ENCODE measurements around the gene MRPL33. TPM values are rescaled to one million over a fixed set of nuclear protein-coding genes. Genes with fewer than 3 reads are reported as not detected.

Gene MRPL33
- polyA plus RNA-seq (2013, experiment 1 of 2), result 102 TPM
- polyA plus RNA-seq (2013, experiment 2 of 2), result 124 TPM

- peaks cover 7% of the 10 kb centered on the region for H3K4me1 ChIP-seq (ENCODE audit: control insufficient read depth, insufficient read depth, low read length, poor library complexity, severe bottlenecking)
- H3K36me3 ChIP-seq (ENCODE audit: control insufficient read depth, insufficient read depth, low read length), result peaks cover 33% of the 10 kb centered on the region
- 0 to 1% methylated on average over 28 to 39 of the region's 48 CpGs for WGBS, 2 experiments (ENCODE audit: insufficient coverage in 2 of 2)
- no peaks in the 10 kb centered on the region for H3K9me3 ChIP-seq (ENCODE audit: control insufficient read depth, low read length)
- peak within 1 kb of the TSS; percentile 83 for H3K4me3 ChIP-seq (ENCODE audit: extremely low read depth, insufficient read depth, low read length, poor library complexity, severe bottlenecking)
- peak within 1 kb of the TSS; percentile 64 for H3K27ac ChIP-seq (ENCODE audit: low read depth, low read length, severe bottlenecking)
Observed at GRCh38 chr2:27771548-27772335, at the start of gene MRPL33. MRPL33 (plus strand) TSS chr2:27771719; CDS start chr2:27771778, 59 bp downstream.

GRCh38 chr2:27721884-27722485, 49.5 kb upstream of the MRPL33 start:
- H3K9me3 ChIP-seq (ENCODE audit: control insufficient read depth, low read length), result no peaks in the 10 kb centered on the region
- H3K4me1 ChIP-seq (ENCODE audit: control insufficient read depth, insufficient read depth, low read length, poor library complexity, severe bottlenecking), result peaks cover 33% of the 10 kb centered on the region
- H3K27ac ChIP-seq (ENCODE audit: low read depth, low read length, severe bottlenecking), result no peak overlapping the region
- no peak overlapping the region for H3K4me3 ChIP-seq (ENCODE audit: extremely low read depth, insufficient read depth, low read length, poor library complexity, severe bottlenecking)
- WGBS, 2 experiments (ENCODE audit: insufficient coverage in 2 of 2), result 82 to 86% methylated on average over 2 of the region's 2 CpGs
- no peaks in the 10 kb centered on the region for H3K36me3 ChIP-seq (ENCODE audit: control insufficient read depth, insufficient read depth, low read length)

- no peak overlapping the region for H3K4me3 ChIP-seq (ENCODE audit: extremely low read depth, insufficient read depth, low read length, poor library complexity, severe bottlenecking)
- H3K4me1 ChIP-seq (ENCODE audit: control insufficient read depth, insufficient read depth, low read length, poor library complexity, severe bottlenecking), result peaks cover 31% of the 10 kb centered on the region
- no peaks in the 10 kb centered on the region for H3K9me3 ChIP-seq (ENCODE audit: control insufficient read depth, low read length)
- no peak overlapping the region for H3K27ac ChIP-seq (ENCODE audit: low read depth, low read length, severe bottlenecking)
- no peaks in the 10 kb centered on the region for H3K36me3 ChIP-seq (ENCODE audit: control insufficient read depth, insufficient read depth, low read length)
- WGBS, 2 experiments (ENCODE audit: insufficient coverage in 2 of 2), result 37 to 58% methylated on average over 9 to 10 of the region's 11 CpGs
Observed at GRCh38 chr2:27723372-27724144, 48.0 kb upstream of the MRPL33 start.

- Histone ChIP-seq H3K4me1 (ENCODE audit: control insufficient read depth, insufficient read depth, low read length, poor library complexity, severe bottlenecking) (peaks cover 31% of the 10 kb centered on the region), H3K9me3 (ENCODE audit: control insufficient read depth, low read length) (no peaks in the 10 kb centered on the region), H3K36me3 (ENCODE audit: control insufficient read depth, insufficient read depth, low read length) (no peaks in the 10 kb centered on the region), H3K27ac (ENCODE audit: low read depth, low read length, severe bottlenecking) (no peak overlapping the region), H3K4me3 (ENCODE audit: extremely low read depth, insufficient read depth, low read length, poor library complexity, severe bottlenecking) (no peak overlapping the region)
- 84% methylated on average over 2 of the region's 3 CpGs; no CpG with 5 or more reads in 1 of the 2 experiments for WGBS, 2 experiments (ENCODE audit: insufficient coverage in 2 of 2)
Observed at GRCh38 chr2:27724191-27724590, 47.3 kb upstream of the MRPL33 start.

GRCh38 chr2:27724905-27725701, 46.4 kb upstream of the MRPL33 start:
- H3K9me3 ChIP-seq (ENCODE audit: control insufficient read depth, low read length), result no peaks in the 10 kb centered on the region
- no peak overlapping the region for H3K27ac ChIP-seq (ENCODE audit: low read depth, low read length, severe bottlenecking)
- no peak overlapping the region for H3K4me3 ChIP-seq (ENCODE audit: extremely low read depth, insufficient read depth, low read length, poor library complexity, severe bottlenecking)
- 42 to 57% methylated on average over 2 to 3 of the region's 5 CpGs for WGBS, 2 experiments (ENCODE audit: insufficient coverage in 2 of 2)
- H3K36me3 ChIP-seq (ENCODE audit: control insufficient read depth, insufficient read depth, low read length), result no peaks in the 10 kb centered on the region
- peaks cover 25% of the 10 kb centered on the region for H3K4me1 ChIP-seq (ENCODE audit: control insufficient read depth, insufficient read depth, low read length, poor library complexity, severe bottlenecking)

GRCh38 chr2:27727257-27727656, 44.3 kb upstream of the MRPL33 start:
- H3K9me3 ChIP-seq (ENCODE audit: control insufficient read depth, low read length), result no peaks in the 10 kb centered on the region
- WGBS, 2 experiments (ENCODE audit: insufficient coverage in 2 of 2), result 97 to 100% methylated on average over 2 to 4 of the region's 9 CpGs

GRCh38 chr2:27728081-27728858, 43.2 kb upstream of the MRPL33 start:
- WGBS, 2 experiments (ENCODE audit: insufficient coverage in 2 of 2), result 90 to 94% methylated on average over 3 of the region's 5 CpGs
- no peaks in the 10 kb centered on the region for H3K9me3 ChIP-seq (ENCODE audit: control insufficient read depth, low read length)
- no peak overlapping the region for H3K27ac ChIP-seq (ENCODE audit: low read depth, low read length, severe bottlenecking)
- H3K4me3 ChIP-seq (ENCODE audit: extremely low read depth, insufficient read depth, low read length, poor library complexity, severe bottlenecking), result no peak overlapping the region
- no peaks in the 10 kb centered on the region for H3K36me3 ChIP-seq (ENCODE audit: control insufficient read depth, insufficient read depth, low read length)
- peaks cover 15% of the 10 kb centered on the region for H3K4me1 ChIP-seq (ENCODE audit: control insufficient read depth, insufficient read depth, low read length, poor library complexity, severe bottlenecking)

More at GRCh38 chr2:27727257-27727656, 44.3 kb upstream of the MRPL33 start:
- H3K4me1 ChIP-seq (ENCODE audit: control insufficient read depth, insufficient read depth, low read length, poor library complexity, severe bottlenecking), result peaks cover 15% of the 10 kb centered on the region
- H3K27ac ChIP-seq (ENCODE audit: low read depth, low read length, severe bottlenecking), result no peak overlapping the region
- H3K36me3 ChIP-seq (ENCODE audit: control insufficient read depth, insufficient read depth, low read length), result no peaks in the 10 kb centered on the region
- H3K4me3 ChIP-seq (ENCODE audit: extremely low read depth, insufficient read depth, low read length, poor library complexity, severe bottlenecking), result no peak overlapping the region

- peaks cover 6% of the 10 kb centered on the region for H3K4me1 ChIP-seq (ENCODE audit: control insufficient read depth, insufficient read depth, low read length, poor library complexity, severe bottlenecking)
- no peak overlapping the region for H3K4me3 ChIP-seq (ENCODE audit: extremely low read depth, insufficient read depth, low read length, poor library complexity, severe bottlenecking)
- no peaks in the 10 kb centered on the region for H3K9me3 ChIP-seq (ENCODE audit: control insufficient read depth, low read length)
- no peak overlapping the region for H3K27ac ChIP-seq (ENCODE audit: low read depth, low read length, severe bottlenecking)
- 77 to 82% methylated on average over 1 to 4 of the region's 4 CpGs for WGBS, 2 experiments (ENCODE audit: insufficient coverage in 2 of 2)
- H3K36me3 ChIP-seq (ENCODE audit: control insufficient read depth, insufficient read depth, low read length), result no peaks in the 10 kb centered on the region
Observed at GRCh38 chr2:27729198-27729597, 42.3 kb upstream of the MRPL33 start.

GRCh38 chr2:27729614-27730013, 41.9 kb upstream of the MRPL33 start:
- H3K4me1 ChIP-seq (ENCODE audit: control insufficient read depth, insufficient read depth, low read length, poor library complexity, severe bottlenecking), result peaks cover 4% of the 10 kb centered on the region
- WGBS, 2 experiments (ENCODE audit: insufficient coverage in 2 of 2), result 84 to 96% methylated on average over 4 of the region's 4 CpGs
- no peaks in the 10 kb centered on the region for H3K36me3 ChIP-seq (ENCODE audit: control insufficient read depth, insufficient read depth, low read length)
- H3K27ac ChIP-seq (ENCODE audit: low read depth, low read length, severe bottlenecking), result no peak overlapping the region
- no peak overlapping the region for H3K4me3 ChIP-seq (ENCODE audit: extremely low read depth, insufficient read depth, low read length, poor library complexity, severe bottlenecking)
- H3K9me3 ChIP-seq (ENCODE audit: control insufficient read depth, low read length), result no peaks in the 10 kb centered on the region

Measured in mesodermal cell (in vitro differentiated cells).